Natural killer cell (primary cell): Measurements from ENCODE around the gene SPATA3. TPM values are rescaled to one million over a fixed set of nuclear protein-coding genes. Genes with fewer than 3 reads are reported as not detected.

Experiments
- ATAC-seq, 3 donors: fragments of 150-1000 bp in 2 of 3; fragments of 200-7000 bp in 1 of 3; cut with Tn5 transposase; 1 replicate in 1 of 3; 2 replicates in 2 of 3; pipeline ENCODE4 v1.10.0; 2021; ENCODE audit warnings: mild to moderate bottlenecking in 2 of 3, moderate library complexity in 2 of 3
- DNase-seq, 2 donors: peaks; one replicate each; pipeline versions ENCODE4 v3.0.0 to v3.0.0-alpha.2; 2013 to 2021; ENCODE audit warnings: mixed read lengths in 1 of 2
- H3K27ac ChIP-seq: one replicate; pipeline ENCODE4 v1.5.1; 2013; ENCODE audit warnings: mild to moderate bottlenecking, low read length
- H3K27me3 ChIP-seq: one replicate; pipeline ENCODE4 v1.6.1; 2013; ENCODE audit warnings: low read length; ENCODE audit not compliant: control insufficient read depth, insufficient read depth
- H3K36me3 ChIP-seq: one replicate; pipeline ENCODE4 v1.6.1; 2013; ENCODE audit warnings: low read length; ENCODE audit not compliant: control insufficient read depth, insufficient read depth
- H3K4me1 ChIP-seq: one replicate; pipeline ENCODE4 v1.6.1; 2013; ENCODE audit warnings: low read length; ENCODE audit not compliant: control insufficient read depth, insufficient read depth
- H3K4me3 ChIP-seq: one replicate; pipeline ENCODE4 v1.5.1; 2013; ENCODE audit warnings: low read length
- H3K9me3 ChIP-seq: one replicate; pipeline ENCODE4 v1.6.1; 2013; ENCODE audit warnings: low read length; ENCODE audit not compliant: control insufficient read depth, insufficient read depth
- H3K27ac Mint-ChIP-seq, 2 donors: one replicate each; pipeline ENCODE4 v1.8.0; 2022; ENCODE audit warnings: mild to moderate bottlenecking in 2 of 2, mixed read lengths in 2 of 2, moderate library complexity in 1 of 2
- H3K27me3 Mint-ChIP-seq, 2 donors: one replicate each; pipeline ENCODE4 v1.8.0; 2022; ENCODE audit warnings: low read depth in 2 of 2, mixed read lengths in 2 of 2
- H3K36me3 Mint-ChIP-seq: one replicate; pipeline ENCODE4 v1.8.0; 2022; ENCODE audit warnings: mixed read lengths
- H3K4me1 Mint-ChIP-seq, 2 donors: one replicate each; pipeline ENCODE4 v1.8.0; 2022; ENCODE audit warnings: mixed read lengths in 2 of 2
- H3K4me3 Mint-ChIP-seq: one replicate; pipeline ENCODE4 v1.8.0; 2022; ENCODE audit warnings: mild to moderate bottlenecking, moderate library complexity, mixed read lengths
- H3K9me3 Mint-ChIP-seq, 2 donors: one replicate each; pipeline ENCODE4 v1.8.0; 2022; ENCODE audit warnings: mixed read lengths in 2 of 2
- WGBS: methylation state at CpG from one replicate; pipeline ENCODE4 v1.1.7; 2013; ENCODE audit warnings: missing lambda C conversion rate; ENCODE audit not compliant: insufficient coverage; 5-methylcytosine and 5-hydroxymethylcytosine counted together
- intact Hi-C: fragments of 100-400 bp; cut with micrococcal nuclease; formaldehyde crosslinking; loops from one replicate; pipeline ENCODE4 v1.14.2; 2022
- total RNA-seq, 4 donors: library from RNA; stranded (reverse); fragments of 120-200 nt in 1 of 4; gene quantifications; one replicate each; pipeline versions ENCODE4 v1.2.3 to v1.2.4, GENCODE V29; 2013 to 2022
- TF ChIP-seq, protein P1 (sequence below): fragments of 200-600 bp; IDR thresholded peaks from one replicate; pipeline ENCODE4 v1.8.0; 2022; ENCODE audit warnings: antibody characterized with exemption

SPATA3 gene
- total RNA-seq, 3 donors from 2014 or later (not counting 1 experiment from before 2014, with no cell fraction given), result not detected

- Mint-ChIP-seq H3K27ac (no peak overlapping the region), H3K27me3 (peaks cover 70 to 82% of the 10 kb centered on the region in 2 donors), H3K4me1 (peaks cover 6 to 9% of the 10 kb centered on the region in 2 donors), H3K36me3 (no peaks in the 10 kb centered on the region), H3K4me3 (no peak overlapping the region), H3K9me3 (no peaks in the 10 kb centered on the region)
- TF ChIP-seq, protein P1, sequence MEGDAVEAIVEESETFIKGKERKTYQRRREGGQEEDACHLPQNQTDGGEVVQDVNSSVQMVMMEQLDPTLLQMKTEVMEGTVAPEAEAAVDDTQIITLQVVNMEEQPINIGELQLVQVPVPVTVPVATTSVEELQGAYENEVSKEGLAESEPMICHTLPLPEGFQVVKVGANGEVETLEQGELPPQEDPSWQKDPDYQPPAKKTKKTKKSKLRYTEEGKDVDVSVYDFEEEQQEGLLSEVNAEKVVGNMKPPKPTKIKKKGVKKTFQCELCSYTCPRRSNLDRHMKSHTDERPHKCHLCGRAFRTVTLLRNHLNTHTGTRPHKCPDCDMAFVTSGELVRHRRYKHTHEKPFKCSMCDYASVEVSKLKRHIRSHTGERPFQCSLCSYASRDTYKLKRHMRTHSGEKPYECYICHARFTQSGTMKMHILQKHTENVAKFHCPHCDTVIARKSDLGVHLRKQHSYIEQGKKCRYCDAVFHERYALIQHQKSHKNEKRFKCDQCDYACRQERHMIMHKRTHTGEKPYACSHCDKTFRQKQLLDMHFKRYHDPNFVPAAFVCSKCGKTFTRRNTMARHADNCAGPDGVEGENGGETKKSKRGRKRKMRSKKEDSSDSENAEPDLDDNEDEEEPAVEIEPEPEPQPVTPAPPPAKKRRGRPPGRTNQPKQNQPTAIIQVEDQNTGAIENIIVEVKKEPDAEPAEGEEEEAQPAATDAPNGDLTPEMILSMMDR, result no peak
- Histone ChIP-seq H3K27me3 (peaks cover 18% of the 10 kb centered on the region), H3K36me3 (no peaks in the 10 kb centered on the region), H3K4me1 (no peaks in the 10 kb centered on the region), H3K4me3 (no peak overlapping the region), H3K9me3 (no peaks in the 10 kb centered on the region), H3K27ac (no peak overlapping the region)
- ATAC-seq (no peak), DNase-seq (no peak)
- intact Hi-C loops, result no loop called here
Measured at GRCh38 chr2:230996661-230997060, 740 bp downstream of the SPATA3 start.

DNA sequence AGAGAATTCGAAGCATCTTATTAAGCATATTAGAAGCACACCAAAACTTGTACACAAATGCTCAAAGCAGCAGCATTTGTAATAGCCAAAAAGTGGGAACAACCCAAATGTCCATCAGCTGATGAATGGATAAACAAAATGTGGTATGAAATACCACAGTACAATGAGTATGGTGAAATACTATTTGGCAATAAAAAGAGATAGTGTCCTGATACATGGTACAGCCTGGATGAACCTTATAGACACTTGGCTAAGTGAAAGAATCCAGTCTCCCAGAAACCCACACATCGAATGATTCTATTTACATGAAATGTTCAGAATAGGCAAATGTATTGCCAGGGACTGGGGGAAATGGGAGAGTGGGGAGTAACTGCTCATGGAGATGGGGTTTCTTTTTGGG, 3.0 kb downstream of the SPATA3 start:
- ATAC-seq, result no peak
- Histone ChIP-seq H3K4me1 (no peaks in the 10 kb centered on the region), H3K4me3 (no peak overlapping the region), H3K9me3 (no peaks in the 10 kb centered on the region), H3K27ac (no peak overlapping the region), H3K36me3 (no peaks in the 10 kb centered on the region), H3K27me3 (peaks cover 25% of the 10 kb centered on the region)
- intact Hi-C loops, result no loop called here
- TF ChIP-seq, protein P1, result no peak
- H3K4me1 Mint-ChIP-seq, result peaks cover 6 to 9% of the 10 kb centered on the region in 2 donors
- no peak for DNase-seq
- H3K4me3 Mint-ChIP-seq, result no peak overlapping the region
- no peaks in the 10 kb centered on the region for H3K36me3 Mint-ChIP-seq
- WGBS, result 80% methylated on average over 1 of the region's 2 CpGs
- H3K27ac Mint-ChIP-seq, result no peak overlapping the region
- peaks cover 62 to 82% of the 10 kb centered on the region in 2 donors for H3K27me3 Mint-ChIP-seq
- no peaks in the 10 kb centered on the region for H3K9me3 Mint-ChIP-seq

DNA sequence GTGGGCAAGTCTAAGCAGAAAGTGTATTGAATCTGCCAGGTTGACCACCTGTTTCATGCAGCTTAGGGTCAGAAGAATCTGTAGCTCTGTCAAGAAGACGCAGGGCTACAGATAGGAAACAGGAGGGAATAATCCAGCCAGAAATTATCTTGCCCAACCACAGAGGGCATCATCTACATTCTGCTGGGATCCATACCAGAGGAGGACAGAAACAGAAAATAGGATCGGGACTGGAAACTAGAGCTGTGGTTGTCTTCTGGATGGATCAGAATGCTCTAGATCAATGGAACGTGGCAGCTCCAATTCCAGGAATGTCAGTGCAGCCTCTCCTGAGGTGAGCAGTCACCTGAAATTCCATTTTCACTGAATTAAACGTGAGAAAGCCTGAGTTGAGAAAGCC, 3.6 kb downstream of the SPATA3 start:
- no peak for DNase-seq
- Histone ChIP-seq H3K4me1 (no peaks in the 10 kb centered on the region), H3K9me3 (no peaks in the 10 kb centered on the region), H3K27me3 (peaks cover 25% of the 10 kb centered on the region), H3K4me3 (no peak overlapping the region), H3K36me3 (no peaks in the 10 kb centered on the region), H3K27ac (no peak overlapping the region)
- H3K36me3 Mint-ChIP-seq, result no peaks in the 10 kb centered on the region
- H3K4me1 Mint-ChIP-seq, result peaks cover 6 to 13% of the 10 kb centered on the region in 2 donors
- no peak overlapping the region for H3K4me3 Mint-ChIP-seq
- WGBS, result 83% methylated on average over 4 of the region's 4 CpGs
- intact Hi-C loops, result no loop called here
- H3K9me3 Mint-ChIP-seq, result no peaks in the 10 kb centered on the region
- H3K27me3 Mint-ChIP-seq, result peaks cover 58 to 82% of the 10 kb centered on the region in 2 donors
- TF ChIP-seq, protein P1, result no peak
- no peak for ATAC-seq
- H3K27ac Mint-ChIP-seq, result no peak overlapping the region

GRCh38 chr2:231000211-231000904, 4.4 kb downstream of the SPATA3 start:
- Histone ChIP-seq H3K4me3 (no peak overlapping the region), H3K27ac (no peak overlapping the region), H3K9me3 (no peaks in the 10 kb centered on the region), H3K36me3 (no peaks in the 10 kb centered on the region), H3K4me1 (no peaks in the 10 kb centered on the region), H3K27me3 (peaks cover 25% of the 10 kb centered on the region)
- H3K36me3 Mint-ChIP-seq, result no peaks in the 10 kb centered on the region
- H3K27ac Mint-ChIP-seq, result no peak overlapping the region
- WGBS, result 39% methylated on average over 24 of the region's 24 CpGs
- intact Hi-C loops, result no loop called here
- ATAC-seq, result no peak
- peaks cover 55 to 77% of the 10 kb centered on the region in 2 donors for H3K27me3 Mint-ChIP-seq
- TF ChIP-seq, protein P1, result no peak
- DNase-seq, result no peak
- H3K4me1 Mint-ChIP-seq, result peaks cover 6 to 21% of the 10 kb centered on the region in 2 donors
- no peak overlapping the region for H3K4me3 Mint-ChIP-seq
- H3K9me3 Mint-ChIP-seq, result peaks cover 5 to 6% of the 10 kb centered on the region in 2 donors
